Fibroblast of the aortic adventitia (primary cell): ENCODE measurements around the gene LMNTD2. TPM values are rescaled to one million over a fixed set of nuclear protein-coding genes. Genes with fewer than 3 reads are reported as not detected.
"Not testable (repeated sequence)": the region's sequence is repeated elsewhere in the genome, so short reads cannot be mapped to it uniquely, and the experiment has no call there.

Experiments
- DNase-seq: peaks from one replicate; pipeline ENCODE4 v3.0.0-alpha.2; 2010; ENCODE audit warnings: low read depth
- H3K4me3 ChIP-seq: 2 replicates; pipeline ENCODE4 v1.5.1; 2011; ENCODE audit warnings: low read depth, mild to moderate bottlenecking, control low read depth, low read length, moderate library complexity
- CTCF ChIP-seq: IDR thresholded peaks from 2 replicates; pipeline ENCODE4 v1.5.1; 2011; ENCODE audit warnings: mild to moderate bottlenecking, low read length, control low read depth, inconsistent platforms; ENCODE audit not compliant: insufficient read depth
- total RNA-seq: library from RNA; depleted of rRNA; stranded (reverse); fragments of >200 nt; gene quantifications from 2 replicates; pipeline ENCODE4 v1.2.3, GENCODE V29; 2012; ENCODE audit warnings: low replicate concordance

The LMNTD2 gene
- total RNA-seq, 1 donor = 0.36 TPM

- DNase-seq = no peak
- no peak overlapping the region for H3K4me3 ChIP-seq
- TF ChIP-seq CTCF = no peak
Measured at GRCh38 chr11:521177-521688, 39.3 kb downstream of the LMNTD2 start.

GRCh38 chr11:520428-521176, 39.9 kb downstream of the LMNTD2 start:
- TF ChIP-seq CTCF = no peak
- DNase-seq = no peak
- H3K4me3 ChIP-seq = no peak overlapping the region

DNA sequence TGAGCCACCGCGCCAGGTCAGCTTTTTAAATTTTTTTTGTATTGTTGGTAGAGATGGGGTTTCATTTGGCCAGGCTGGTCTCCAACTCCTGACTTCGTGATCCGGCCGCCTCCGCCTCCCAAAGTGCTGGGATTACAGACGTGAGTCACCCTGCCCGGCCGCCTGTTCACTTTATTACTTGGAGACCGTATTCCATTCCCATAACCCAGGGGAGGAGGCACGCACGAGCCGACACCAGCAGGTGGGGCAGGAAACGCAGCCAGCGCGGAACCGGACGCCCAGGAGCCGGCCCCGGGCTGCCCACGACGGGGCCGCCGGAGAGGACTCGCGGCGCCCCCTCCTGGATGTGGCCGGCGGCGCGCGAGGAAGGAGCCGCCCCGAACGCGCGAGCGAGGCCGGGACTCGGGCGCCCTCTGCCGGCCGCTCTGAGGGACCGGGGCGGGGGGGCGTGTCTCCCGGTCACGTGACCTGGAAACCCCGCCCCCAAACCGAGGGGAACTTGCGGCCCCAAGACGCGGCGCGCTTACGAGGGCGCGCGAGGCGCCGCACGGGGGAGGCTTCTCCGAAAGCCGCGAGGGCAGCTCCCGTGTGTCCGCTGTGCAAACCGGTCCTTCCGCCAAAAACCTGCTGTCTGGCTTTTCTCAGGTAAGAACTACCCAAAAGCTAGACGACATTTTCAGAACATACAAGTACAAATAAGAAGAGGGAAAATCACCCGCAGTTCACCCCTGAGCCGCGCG, 41.9 kb downstream of the LMNTD2 start:
- DNase-seq = peak; percentile 95
- TF ChIP-seq CTCF = peak; percentile 65
- peak overlapping the region; percentile 33 for H3K4me3 ChIP-seq

- DNase-seq, H3K4me3 ChIP-seq: not testable (repeated sequence)
Measured at GRCh38 chr11:516918-517685, 43.4 kb downstream of the LMNTD2 start.

DNA sequence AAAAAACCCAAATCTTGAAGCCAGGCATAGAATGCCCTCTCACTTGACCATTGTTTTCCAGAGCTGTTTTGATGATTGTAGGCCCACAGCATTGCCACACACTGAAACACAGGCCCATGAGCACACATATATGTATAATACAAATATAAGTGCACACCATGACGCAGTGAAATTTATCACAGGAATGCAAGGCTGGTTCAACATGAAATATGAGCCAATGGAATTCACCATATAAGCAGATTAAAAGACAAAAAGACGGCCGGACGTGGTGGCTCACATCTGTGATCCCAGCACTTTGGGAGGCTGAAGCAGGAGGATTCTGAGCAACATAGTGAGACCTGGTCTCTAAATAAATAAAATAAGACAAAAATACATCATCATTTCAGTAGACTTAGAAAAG, 44.1 kb downstream of the LMNTD2 start:
- no peak overlapping the region for H3K4me3 ChIP-seq
- no peak for DNase-seq
- TF ChIP-seq CTCF = no peak

DNA sequence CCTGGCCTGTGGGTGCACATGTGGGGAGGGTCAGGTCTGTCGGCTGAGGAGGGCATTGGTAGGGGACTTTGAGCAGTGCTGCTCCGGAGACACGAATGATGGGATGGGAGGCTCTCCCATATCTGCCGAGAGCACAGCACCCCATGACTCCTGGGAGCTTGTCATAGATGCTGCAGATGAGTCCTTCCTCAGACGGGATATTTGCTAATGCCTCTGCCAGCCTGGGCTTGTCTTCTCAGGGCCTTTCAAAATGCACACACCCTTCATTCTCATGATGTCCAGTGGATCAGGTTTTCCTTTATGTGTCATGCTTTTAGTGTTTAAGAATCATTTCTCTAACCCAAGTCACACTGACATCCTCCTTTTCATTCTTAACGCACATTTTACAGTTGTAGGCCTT, 45.4 kb downstream of the LMNTD2 start:
- DNase-seq = no peak
- no peak for TF ChIP-seq CTCF
- no peak overlapping the region for H3K4me3 ChIP-seq

DNA sequence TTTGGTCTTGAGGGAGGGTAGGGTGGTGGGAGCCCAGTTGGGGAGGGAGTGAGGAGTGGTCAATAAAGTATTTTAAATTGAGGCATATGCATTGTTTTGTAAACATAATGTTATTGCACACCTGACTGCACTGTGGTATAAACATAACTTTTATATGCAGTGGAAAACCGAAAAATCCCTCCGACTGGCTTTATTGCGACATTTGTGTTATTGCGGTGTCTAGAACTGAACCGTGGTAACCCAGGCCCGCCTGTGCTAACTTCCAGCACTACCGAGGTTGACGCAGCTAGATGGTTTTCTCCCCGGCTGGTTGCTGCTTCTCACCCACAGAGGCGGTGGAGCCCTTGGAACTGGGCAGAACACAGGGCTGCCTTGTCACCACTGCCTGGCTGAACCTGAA, 45.9 kb downstream of the LMNTD2 start:
- no peak for TF ChIP-seq CTCF
- no peak for DNase-seq
- H3K4me3 ChIP-seq = no peak overlapping the region
